SK-N-SH (cell line): Measurements from ENCODE around the gene CFAP20DC. TPM values are rescaled to one million over a fixed set of nuclear protein-coding genes. Genes with fewer than 3 reads are reported as not detected.

Experiments used
- CTCF ChIA-PET: fragments of 300-600, 350-600 bp; formaldehyde crosslinking; extraction: SDS; loops from one replicate; lab custom pipeline; 2021; lab: Yijun Ruan, JAX
- POLR2A ChIA-PET: fragments of 350-600 bp; sonication (Branson Sonifier 250); formaldehyde crosslinking; extraction: SDS; loops from one replicate; lab custom pipeline; 2020; ENCODE audit warnings: antibody characterized with exemption, inconsistent platforms; lab: Yijun Ruan, JAX
- DNase-seq: peaks from one replicate; pipeline ENCODE4 v3.0.0; 2012
- H2AFZ ChIP-seq: fragments of 200-600 bp; sonication (generic); 2 replicates; pipeline ENCODE4 v1.8.1; 2016; ENCODE audit warnings: antibody characterized with exemption, mild to moderate bottlenecking, low read depth
- H3F3A ChIP-seq: fragments of 200-600 bp; sonication (generic); replicated peaks from 2 replicates; pipeline ENCODE3; 2016; ENCODE audit warnings: antibody characterized with exemption, mild to moderate bottlenecking; ENCODE audit not compliant: insufficient read depth
- H3K27ac ChIP-seq, 2 experiments: fragments of 200-500 bp in 1 of 2; fragments of 200-600 bp in 1 of 2; sonication (Bioruptor generic) in 1 of 2; sonication (generic), shearing (Covaris generic) in 1 of 2; 2 replicates each; pipeline versions ENCODE4 v1.5.1 to v1.6.1; 2014 to 2016; ENCODE audit warnings: low read depth in 2 of 2, inconsistent platforms in 1 of 2, low read length in 1 of 2, mild to moderate bottlenecking in 1 of 2, mixed read lengths in 1 of 2
- H3K27me3 ChIP-seq: fragments of 200-600 bp; sonication (generic), shearing (Covaris generic); 2 replicates; pipeline ENCODE4 v1.6.1; 2016; ENCODE audit warnings: mixed run types; ENCODE audit not compliant: insufficient read depth
- H3K36me3 ChIP-seq, 2 experiments: fragments of 200-500 bp in 1 of 2; fragments of 200-600 bp in 1 of 2; sonication (Bioruptor generic) in 1 of 2; sonication (generic) in 1 of 2; replicated peaks in 1 of 2; 2 replicates each; pipeline versions ENCODE3 to v1.5.1; 2014 to 2016; ENCODE audit warnings: low read length in 1 of 2, mild to moderate bottlenecking in 1 of 2; ENCODE audit not compliant: insufficient read depth in 2 of 2, control insufficient read depth in 1 of 2
- H3K4me1 ChIP-seq, 2 experiments: fragments of 200-500 bp in 1 of 2; fragments of 200-600 bp in 1 of 2; sonication (Bioruptor generic) in 1 of 2; sonication (generic), shearing (Covaris generic) in 1 of 2; 2 replicates each; pipeline versions ENCODE4 v1.5.1 to v1.6.1; 2014 to 2016; ENCODE audit warnings: low read depth in 1 of 2, low read length in 1 of 2, mixed run types in 1 of 2; ENCODE audit not compliant: insufficient read depth in 2 of 2, control insufficient read depth in 1 of 2
- H3K4me2 ChIP-seq: fragments of 200-600 bp; sonication (generic), shearing (Covaris generic); 2 replicates; pipeline ENCODE4 v1.6.1; 2017; ENCODE audit warnings: mixed run types
- H3K4me3 ChIP-seq, 2 experiments: fragments of 200-500 bp in 1 of 2; fragments of 200-600 bp in 1 of 2; sonication (Bioruptor generic) in 1 of 2; sonication (generic), shearing (Covaris generic) in 1 of 2; 2 replicates each; pipeline versions ENCODE4 v1.5.1 to v1.8.1; 2014 to 2016; ENCODE audit warnings: low read depth in 2 of 2, inconsistent platforms in 1 of 2, low read length in 1 of 2, mild to moderate bottlenecking in 1 of 2, mixed read lengths in 1 of 2, moderate library complexity in 1 of 2
- H3K79me2 ChIP-seq: fragments of 200-600 bp; sonication (generic); 2 replicates; pipeline ENCODE4 v1.8.1; 2017; ENCODE audit warnings: mild to moderate bottlenecking; ENCODE audit not compliant: insufficient read depth
- H3K9ac ChIP-seq: fragments of 200-600 bp; sonication (generic); 2 replicates; pipeline ENCODE4 v1.6.1; 2017; ENCODE audit warnings: mixed run types
- H3K9me2 ChIP-seq: fragments of 200-600 bp; sonication (generic); 2 replicates; pipeline ENCODE4 v1.6.1; 2017; ENCODE audit warnings: mixed run types
- H3K9me3 ChIP-seq: fragments of 200-600 bp; sonication (generic); 2 replicates; pipeline ENCODE4 v1.6.1; 2017; ENCODE audit warnings: mixed run types, mild to moderate bottlenecking, moderate library complexity
- H4K20me1 ChIP-seq: fragments of 200-600 bp; sonication (generic); 2 replicates; pipeline ENCODE4 v1.6.1; 2017; ENCODE audit warnings: mild to moderate bottlenecking, mixed run types; ENCODE audit not compliant: insufficient read depth
- CTCF ChIP-seq: fragments of 200-600 bp; sonication (generic); IDR thresholded peaks from 2 replicates; pipeline ENCODE4 v1.6.1; 2017; ENCODE audit warnings: antibody characterized with exemption, mild to moderate bottlenecking, moderate library complexity
- EP300 ChIP-seq, 2 experiments: IDR thresholded peaks; 2 replicates each; pipeline versions ENCODE4 v1.4.0 to v1.6.1; 2012; ENCODE audit warnings: borderline replicate concordance in 1 of 2, low read depth in 1 of 2, low read length in 1 of 2
- EZH2phosphoT487 ChIP-seq: fragments of 200-600 bp; sonication (generic); IDR thresholded peaks from 2 replicates; pipeline ENCODE4 v1.6.1; 2017; ENCODE audit warnings: low read depth, mixed run types, mild to moderate bottlenecking, antibody characterized with exemption, moderate library complexity, borderline replicate concordance
- FOXM1 ChIP-seq: IDR thresholded peaks from 2 replicates; pipeline ENCODE4 v1.4.0; 2012; ENCODE audit warnings: low read depth, mild to moderate bottlenecking
- IRF3 ChIP-seq: fragments of 150-350 bp; IDR thresholded peaks from 2 replicates; pipeline ENCODE4 v1.6.1; 2016; ENCODE audit warnings: mild to moderate bottlenecking, low read depth, low read length
- POLR2AphosphoS5 ChIP-seq: IDR thresholded peaks from 2 replicates; pipeline ENCODE4 v1.6.1; 2012; ENCODE audit warnings: low read depth, low read length
- SIN3A ChIP-seq: IDR thresholded peaks from 2 replicates; pipeline ENCODE4 v1.6.1; 2012; ENCODE audit warnings: low read depth, mild to moderate bottlenecking, low read length, moderate library complexity, borderline replicate concordance
- SMC3 ChIP-seq: IDR thresholded peaks from 2 replicates; pipeline ENCODE4 v1.6.1; 2012; ENCODE audit warnings: low read depth, low read length, improper control_type of control experiment
- TAF1 ChIP-seq: IDR thresholded peaks from 2 replicates; pipeline ENCODE4 v1.6.1; 2012; ENCODE audit warnings: low read depth, mild to moderate bottlenecking, low read length, moderate library complexity, borderline replicate concordance
- YY1 ChIP-seq: IDR thresholded peaks from 2 replicates; pipeline ENCODE4 v1.4.0; 2012; ENCODE audit warnings: low read depth, mild to moderate bottlenecking
- WGBS: methylation state at CpG from one replicate; pipeline ENCODE4 v1.1.6; 2017; ENCODE audit warnings: low lambda C conversion rate; 5-methylcytosine and 5-hydroxymethylcytosine counted together
- polyA plus RNA-seq, 3 experiments: library from polyadenylated mRNA; depleted of rRNA; stranded (reverse); fragments of >200 nt; gene quantifications; 2 replicates each; pipeline ENCODE4 v1.2.3, GENCODE V29; 2012

Gene CFAP20DC
- polyA plus RNA-seq, 1 of the 3 experiments (the other 2 are of a cell fraction), result 1.8 TPM

GRCh38 chr3:58965865-58966264 lies 84.0 kb downstream of the CFAP20DC start:
- CTCF ChIA-PET, result interaction anchor here (1.2 kb wide), 1 partner anchor 10 kb away, joined by 3 read pairs; no protein-coding TSS in a partner anchor
- H3K79me2 ChIP-seq, result no peaks in the 10 kb centered on the region
- WGBS, result 80% methylated on average over 1 of the region's 2 CpGs
- DNase-seq, result no peak
- H3K4me2 ChIP-seq, result no peak overlapping the region
- H3K27ac ChIP-seq, result peak overlapping the region in 1 of 2 experiments; percentile 26; a peak in 1 of 4 replicates
- H3K4me3 ChIP-seq, result no peak overlapping the region
- POLR2A ChIA-PET, result no interaction called here
- H3K4me1 ChIP-seq, result peaks cover 0 to 10% of the 10 kb centered on the region in 2 experiments; a peak in 1 of 4 replicates
- 0 out of 2 replicates have a peak, but pooled peaks cover 1% of the 10 kb centered on the region for H3K9me3 ChIP-seq
- no peaks in the 10 kb centered on the region for H3K36me3 ChIP-seq
- H3K27me3 ChIP-seq, result no peaks in the 10 kb centered on the region
- no peaks in the 10 kb centered on the region for H3K9me2 ChIP-seq
- no peak overlapping the region for H3K9ac ChIP-seq
- TF ChIP-seq YY1 (no peak), TAF1 (no peak), EZH2phosphoT487 (no peak), CTCF (no peak), SIN3A (no peak), FOXM1 (no peak), EP300 (IDR thresholded peaks at IDR 0.05; ENCODE audit: borderline replicate concordance in 1 of 2, low read depth in 1 of 2, low read length in 1 of 2) (no peak), IRF3 (no peak)
- TF ChIP-seq, all 33 proteins: peak for 0
- Histone ChIP-seq H3F3A (peaks cover 17% of the 10 kb centered on the region), H4K20me1 (no peaks in the 10 kb centered on the region), H2AFZ (no peak overlapping the region)

DNA sequence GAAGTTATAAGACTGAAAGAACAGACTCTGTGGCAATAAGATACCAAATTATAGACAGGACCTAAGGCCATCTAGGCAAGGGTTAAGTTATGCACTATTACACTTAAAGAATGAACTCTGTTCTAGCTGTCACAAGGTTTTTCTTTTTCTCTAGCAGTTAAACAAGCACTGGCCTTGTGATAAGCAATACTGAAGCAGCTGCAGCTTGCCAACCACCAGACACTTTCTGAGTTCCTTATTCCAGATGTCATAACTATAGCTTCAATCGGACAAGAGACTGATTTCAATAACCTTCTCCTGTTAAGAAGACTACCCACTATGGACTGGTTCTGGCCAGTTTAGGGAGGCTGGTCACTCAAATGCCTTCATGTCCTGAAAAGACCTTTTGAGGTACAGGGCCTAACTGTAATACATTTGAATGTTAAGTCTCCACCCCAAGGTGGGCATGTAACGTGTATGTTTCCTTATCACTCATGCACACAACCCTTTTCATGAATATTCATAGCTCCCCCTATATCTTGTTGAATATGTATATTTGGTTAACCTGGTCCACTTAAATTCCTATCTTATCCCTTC lies 85.8 kb downstream of the CFAP20DC start:
- WGBS, result 94% methylated on average over 2 of the region's 2 CpGs
- no peaks in the 10 kb centered on the region for H4K20me1 ChIP-seq
- 0 out of 2 replicates have a peak overlapping the region, but pooled peaks have one; percentile 13 for H3K4me2 ChIP-seq
- peak overlapping the region; percentile 36; the same call in 1 of the 2 replicates for H2AFZ ChIP-seq
- peaks cover 17% of the 10 kb centered on the region for H3F3A ChIP-seq
- H3K36me3 ChIP-seq, result no peaks in the 10 kb centered on the region
- no peak for TF ChIP-seq POLR2AphosphoS5
- TF ChIP-seq SMC3, result no peak
- no peak overlapping the region for H3K4me3 ChIP-seq
- H3K27ac ChIP-seq, result no peak overlapping the region
- peaks cover 0 to 10% of the 10 kb centered on the region in 2 experiments; a peak in 1 of 4 replicates for H3K4me1 ChIP-seq
- H3K9me2 ChIP-seq, result no peaks in the 10 kb centered on the region
- H3K9me3 ChIP-seq, result 0 out of 2 replicates have a peak, but pooled peaks cover 3% of the 10 kb centered on the region
- H3K27me3 ChIP-seq, result no peaks in the 10 kb centered on the region
- DNase-seq, result no peak
- no peak overlapping the region for H3K9ac ChIP-seq
- ChIA-PET POLR2A (no interaction called here), CTCF (no interaction called here)
- no peaks in the 10 kb centered on the region for H3K79me2 ChIP-seq
